Measurements from ENCODE around the gene DLST. TPM values are rescaled to one million over a fixed set of nuclear protein-coding genes. Genes with fewer than 3 reads are reported as not detected.

The DLST gene
- total RNA-seq, 2 experiments from 2014 or later, result 74.4 to 95.7 TPM

GRCh38 chr14:74948228-74949175 lies 66.8 kb downstream of the DLST start:
- no peak for DNase-seq (ENCODE audit: low spot score)
- TF ChIP-seq EZH2phosphoT487 (IDR thresholded peaks at IDR 0.05; ENCODE audit: borderline replicate concordance, low read depth, low read length), result no peak
- no peak for TF ChIP-seq CTCF (conservative IDR thresholded peaks at IDR 0.05; ENCODE audit: low read length)
- Histone ChIP-seq H3K9me3 (ENCODE audit: low read length) (no peaks in the 10 kb centered on the region), H3K4me3 (ENCODE audit: low read depth, low read length, poor library complexity, severe bottlenecking) (no peak overlapping the region), H2AFZ (ENCODE audit: low read length) (no peak overlapping the region), H4K20me1 (ENCODE audit: insufficient read depth, low read length) (no peaks in the 10 kb centered on the region), H3K79me2 (ENCODE audit: insufficient read depth, low read depth, low read length) (no peaks in the 10 kb centered on the region), H3K4me1 (ENCODE audit: insufficient read depth, low read length, poor library complexity, severe bottlenecking) (peaks cover 22% of the 10 kb centered on the region), H3K4me2 (ENCODE audit: low read length) (no peak overlapping the region), H3K9me2 (ENCODE audit: insufficient read depth, low read length) (no peaks in the 10 kb centered on the region), H3K36me3 (ENCODE audit: insufficient read depth, low read length) (no peaks in the 10 kb centered on the region), H3K27ac (ENCODE audit: low read depth, low read length, poor library complexity, severe bottlenecking) (no peak overlapping the region)
- BruUV-seq (replicated peaks), result no TSS peak
- ChIA-PET CTCF (ENCODE audit: unreplicated experiment) (no interaction called here), POLR2A (interaction anchor here (0.9 to 1.2 kb wide), 2 partner anchors 8 to 11 kb away, joined by 3 to 4 read pairs; no protein-coding TSS in a partner anchor)
- intact Hi-C loops (cut with micrococcal nuclease; ENCODE audit: unreplicated experiment), result loop anchor here (5.0 kb wide), 3 partner anchors 74 to 354 kb away; partner anchors contain the start of gene ZC2HC1C

- peaks cover 18% of the 10 kb centered on the region for H3K4me1 ChIP-seq (ENCODE audit: insufficient read depth, low read length, poor library complexity, severe bottlenecking)
- intact Hi-C loops (cut with micrococcal nuclease; ENCODE audit: unreplicated experiment), result loop anchor here (5.0 kb wide), 3 partner anchors 73 to 353 kb away; partner anchors contain the start of gene ZC2HC1C
These were observed 67.5 kb downstream of the DLST start for GRCh38 chr14:74949191-74949601.

More at GRCh38 chr14:74949191-74949601, 67.5 kb downstream of the DLST start:
- no peak for TF ChIP-seq CTCF (conservative IDR thresholded peaks at IDR 0.05; ENCODE audit: low read length)
- TF ChIP-seq EZH2phosphoT487 (IDR thresholded peaks at IDR 0.05; ENCODE audit: borderline replicate concordance, low read depth, low read length), result no peak
- ChIA-PET POLR2A (interaction anchor here (1.2 kb wide), 1 partner anchor 9 kb away, joined by 4 read pairs; no protein-coding TSS in a partner anchor), CTCF (ENCODE audit: unreplicated experiment) (no interaction called here)
- H3K4me3 ChIP-seq (ENCODE audit: low read depth, low read length, poor library complexity, severe bottlenecking), result no peak overlapping the region
- H2AFZ ChIP-seq (ENCODE audit: low read length), result no peak overlapping the region
- H3K27ac ChIP-seq (ENCODE audit: low read depth, low read length, poor library complexity, severe bottlenecking), result no peak overlapping the region
- no peaks in the 10 kb centered on the region for H3K36me3 ChIP-seq (ENCODE audit: insufficient read depth, low read length)
- no peaks in the 10 kb centered on the region for H3K9me3 ChIP-seq (ENCODE audit: low read length)
- no peaks in the 10 kb centered on the region for H3K9me2 ChIP-seq (ENCODE audit: insufficient read depth, low read length)
- H4K20me1 ChIP-seq (ENCODE audit: insufficient read depth, low read length), result no peaks in the 10 kb centered on the region
- no peaks in the 10 kb centered on the region for H3K79me2 ChIP-seq (ENCODE audit: insufficient read depth, low read depth, low read length)
- no peak overlapping the region for H3K4me2 ChIP-seq (ENCODE audit: low read length)
- BruUV-seq (replicated peaks), result no TSS peak
- no peak for DNase-seq (ENCODE audit: low spot score)

All from OCI-LY7 (cell line).